HG02973 (cell line): Measurements from ENCODE around the gene ATP13A3.
A peak's percentile ranks its signal among the peaks of the same experiment; 100 is the strongest.

Source experiments
- ATAC-seq: cut with Tn5 transposase; IDR thresholded peaks from one replicate; pipeline ENCODE4 v1.9.1; 2021; ENCODE audit warnings: moderate library complexity; ENCODE audit not compliant: unreplicated experiment

The ATP13A3 gene

GRCh38 chr3:194446172-194446571 lies 40.6 kb downstream of the ATP13A3 start:
- ATAC-seq, result no peak

DNA sequence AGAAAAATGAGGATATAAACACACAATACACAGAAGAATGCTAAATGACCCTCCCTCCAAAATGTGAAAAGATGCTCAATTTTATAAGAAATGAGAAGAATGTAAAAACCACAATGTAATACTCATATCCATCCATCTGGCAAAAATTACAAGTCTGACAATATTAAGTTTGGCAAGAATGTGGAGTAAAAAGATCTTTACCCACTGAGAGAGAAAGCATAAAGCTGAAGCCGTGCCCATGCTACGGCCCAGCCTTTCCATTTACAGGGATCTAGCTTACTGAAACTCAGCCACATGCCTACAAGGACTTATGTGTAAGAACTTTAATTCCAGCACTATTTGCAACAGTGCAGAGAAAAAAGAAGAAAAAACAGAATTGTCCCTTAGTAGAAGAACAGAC lies 42.9 kb downstream of the ATP13A3 start:
- ATAC-seq, result no peak

GRCh38 chr3:194440756-194441155 lies 46.0 kb downstream of the ATP13A3 start:
- no peak for ATAC-seq

GRCh38 chr3:194439881-194440550 lies 46.8 kb downstream of the ATP13A3 start:
- ATAC-seq, result no peak

DNA sequence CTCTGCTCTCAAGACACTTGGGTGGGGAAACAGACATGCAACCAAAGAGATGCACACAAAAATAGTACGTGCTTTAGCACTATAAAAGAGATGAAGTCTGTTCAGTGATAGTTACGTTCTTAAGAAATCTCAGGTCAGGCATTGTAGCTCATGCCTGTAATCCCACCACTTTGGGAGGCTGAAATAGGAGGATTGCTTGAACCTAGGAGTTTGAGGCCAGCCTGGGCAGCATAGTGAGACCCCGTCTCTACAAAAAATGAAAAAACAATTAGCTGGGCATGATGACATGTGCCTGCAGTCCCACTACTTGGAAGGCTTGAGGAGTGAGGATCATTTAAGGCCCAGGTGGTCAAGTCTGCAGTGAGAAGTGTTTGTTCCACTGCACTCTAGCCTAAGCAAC lies 52.3 kb downstream of the ATP13A3 start:
- no peak for ATAC-seq

GRCh38 chr3:194431554-194431953 lies 55.2 kb downstream of the ATP13A3 start:
- no peak for ATAC-seq

DNA sequence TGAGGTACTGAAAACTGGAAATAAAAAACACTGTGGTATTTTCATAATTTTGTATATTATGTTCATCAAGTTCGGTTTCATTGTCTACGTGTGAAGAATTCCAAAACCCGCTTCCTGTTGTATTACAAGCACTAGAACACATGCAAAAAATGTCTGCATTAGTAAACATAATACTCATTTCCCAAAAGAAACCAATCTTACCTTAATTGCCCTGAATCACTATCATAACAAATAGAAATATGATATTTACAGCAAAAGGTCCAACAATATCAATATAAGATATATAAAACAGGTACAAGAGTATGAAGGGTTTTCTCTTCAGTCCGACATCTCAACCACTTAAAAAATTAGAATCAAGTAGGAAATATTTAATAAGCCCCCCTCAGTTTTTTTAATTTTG lies 61.4 kb downstream of the ATP13A3 start:
- ATAC-seq, result no peak

- ATAC-seq, result no peak
Observed at GRCh38 chr3:194424953-194425352, 61.8 kb downstream of the ATP13A3 start.

GRCh38 chr3:194424373-194424772 lies 62.4 kb downstream of the ATP13A3 start:
- ATAC-seq, result no peak

DNA sequence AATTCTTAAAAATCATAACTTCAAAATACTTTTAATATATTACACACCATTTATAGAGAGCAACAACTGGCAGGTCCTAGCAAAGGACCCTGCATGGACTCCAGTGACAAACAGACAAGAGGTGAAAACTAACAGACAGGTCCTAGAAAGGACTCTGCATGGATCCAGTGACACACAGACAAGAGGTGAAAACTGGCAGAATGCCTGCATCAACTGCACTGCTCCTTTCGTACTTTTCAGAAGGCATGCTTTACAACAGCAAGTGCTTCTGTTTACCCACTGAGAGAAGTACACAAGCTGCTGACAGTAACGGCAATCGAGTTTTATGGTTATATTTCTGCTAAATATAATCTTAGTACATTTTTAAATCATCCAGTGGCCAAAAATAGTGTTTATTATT lies 63.5 kb downstream of the ATP13A3 start:
- ATAC-seq, result no peak

DNA sequence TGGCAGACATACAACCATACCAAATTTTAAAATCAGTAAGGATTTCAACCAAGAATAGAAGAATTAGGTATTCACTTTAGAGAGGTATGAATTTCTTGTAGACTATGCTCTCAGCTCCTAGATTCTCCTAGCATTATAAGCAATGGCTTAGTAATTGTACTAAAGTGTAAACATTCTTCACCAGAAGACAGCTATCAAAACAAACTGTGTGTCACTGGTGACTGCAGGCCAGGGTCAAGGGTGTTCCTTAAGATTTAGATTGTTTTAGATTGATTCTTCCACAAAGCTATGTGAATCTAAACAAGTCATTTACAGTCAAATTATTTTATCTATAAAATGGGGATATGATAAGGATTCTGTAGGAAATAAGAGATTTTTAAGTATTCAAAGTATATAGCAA lies 64.6 kb downstream of the ATP13A3 start:
- ATAC-seq, result no peak

DNA sequence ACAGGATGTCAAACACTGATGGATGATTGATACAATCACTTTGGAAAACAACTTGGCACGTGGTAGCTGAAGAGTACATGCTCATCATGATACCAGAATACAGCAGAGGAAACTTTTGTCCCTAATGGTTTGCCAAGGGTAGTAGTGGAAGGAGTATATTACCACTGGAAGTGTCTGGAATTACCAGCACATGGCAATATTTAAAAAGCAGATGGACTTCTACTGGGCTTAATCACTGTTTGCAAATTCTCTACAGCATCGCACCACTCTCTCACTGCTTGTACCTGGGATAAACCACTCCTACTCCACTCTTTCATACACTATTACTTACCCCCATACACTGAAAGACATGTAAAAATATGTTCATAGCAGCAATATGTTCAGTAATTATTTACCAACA lies 68.1 kb downstream of the ATP13A3 start:
- no peak for ATAC-seq

- ATAC-seq, result no peak
Observed at GRCh38 chr3:194407423-194407822, 79.4 kb downstream of the ATP13A3 start.

DNA sequence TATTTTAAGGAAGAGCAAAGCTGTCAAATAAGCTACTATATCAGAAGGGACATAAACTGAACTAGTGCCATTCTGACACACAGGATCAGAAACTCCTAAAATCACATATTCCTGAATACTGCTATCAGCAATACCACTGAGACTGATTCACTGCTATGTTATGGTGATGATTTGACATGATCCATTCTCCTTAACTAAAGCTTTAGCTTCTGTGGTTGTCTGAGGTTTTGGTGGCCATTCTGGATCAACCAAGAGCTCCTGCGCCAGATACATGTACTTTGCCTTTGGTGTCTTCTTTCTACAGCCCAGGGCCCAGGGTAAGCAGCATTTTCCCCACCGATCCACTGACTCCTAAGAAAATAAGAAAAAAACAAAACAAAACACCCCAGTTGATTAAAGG lies 81.0 kb downstream of the ATP13A3 start:
- no peak for ATAC-seq

DNA sequence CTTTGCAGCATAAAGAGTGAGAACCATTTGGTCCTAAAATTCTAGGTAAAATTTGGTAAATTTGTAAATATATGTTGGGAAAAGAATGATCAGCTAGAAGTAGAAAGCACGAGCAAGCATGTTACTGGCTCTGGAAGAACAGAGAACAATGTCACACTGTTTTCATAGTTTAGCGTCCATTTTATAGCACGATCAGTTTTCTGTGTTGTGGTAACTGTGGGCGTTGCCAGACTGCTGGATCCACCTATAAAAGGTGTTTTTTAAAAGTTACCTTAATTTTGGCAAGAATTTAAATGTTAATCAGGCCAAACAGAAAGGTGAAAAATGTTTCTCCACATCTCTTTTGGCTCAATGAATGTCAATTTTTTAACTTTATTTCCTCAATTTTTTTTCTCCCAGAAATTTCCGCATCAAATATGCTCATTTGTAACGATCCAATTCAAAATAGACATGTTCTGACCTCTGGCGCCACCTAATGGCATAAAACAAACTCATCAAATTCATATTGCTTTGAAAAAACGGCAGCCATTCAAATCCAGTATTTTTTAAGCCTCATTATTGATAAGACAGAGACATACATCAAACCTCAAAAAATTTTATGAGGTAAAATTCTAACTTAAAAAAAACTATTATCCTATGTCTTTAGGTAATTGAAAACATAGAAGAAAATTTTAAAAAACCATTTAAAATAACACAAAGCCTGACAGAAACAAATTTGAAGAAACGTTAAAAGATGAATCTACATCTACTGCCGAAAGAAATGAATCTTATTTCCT lies 82.2 kb downstream of the ATP13A3 start:
- ATAC-seq, result no peak

DNA sequence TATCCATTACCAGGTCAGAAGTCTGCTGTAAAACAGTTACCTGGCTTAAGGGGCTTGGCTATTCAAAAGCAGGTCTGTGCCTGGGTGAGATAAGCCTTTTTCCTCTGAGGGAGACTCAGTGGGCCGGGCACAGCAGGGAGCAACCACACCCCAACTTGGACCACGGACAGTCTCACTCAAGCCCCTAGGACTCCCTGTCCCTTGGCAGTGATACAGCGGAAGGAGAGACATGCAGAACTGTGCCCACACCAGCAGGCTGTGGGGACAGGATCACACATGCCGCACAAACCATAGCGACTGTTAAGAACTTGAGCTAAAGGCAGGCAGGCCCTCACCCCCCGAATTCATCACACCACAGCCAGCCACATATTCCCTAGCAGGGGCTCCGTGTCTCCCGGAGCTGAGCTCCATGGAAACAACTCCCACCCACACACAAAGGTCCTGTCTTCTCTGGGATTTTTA lies 84.9 kb downstream of the ATP13A3 start:
- ATAC-seq, result no peak

DNA sequence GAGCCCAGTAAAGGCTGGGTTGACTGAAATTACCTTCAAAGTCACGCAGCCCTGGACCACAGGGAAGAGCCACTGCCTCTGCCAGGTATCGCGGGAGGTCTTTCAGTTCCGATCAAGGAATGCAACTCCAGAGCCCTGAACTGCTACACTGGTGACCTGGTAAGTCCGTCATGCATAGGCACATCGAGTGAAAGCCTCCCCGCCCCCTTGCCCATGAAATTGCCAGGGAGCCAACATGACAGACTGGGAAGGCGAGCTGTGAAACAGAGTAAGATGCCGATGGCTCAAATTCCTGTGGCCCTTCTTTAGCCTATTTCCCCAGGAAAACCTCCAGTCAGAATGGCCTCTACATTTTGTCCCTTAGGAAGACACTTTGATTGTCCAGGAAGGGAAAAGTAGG lies 85.5 kb downstream of the ATP13A3 start:
- no peak for ATAC-seq

DNA sequence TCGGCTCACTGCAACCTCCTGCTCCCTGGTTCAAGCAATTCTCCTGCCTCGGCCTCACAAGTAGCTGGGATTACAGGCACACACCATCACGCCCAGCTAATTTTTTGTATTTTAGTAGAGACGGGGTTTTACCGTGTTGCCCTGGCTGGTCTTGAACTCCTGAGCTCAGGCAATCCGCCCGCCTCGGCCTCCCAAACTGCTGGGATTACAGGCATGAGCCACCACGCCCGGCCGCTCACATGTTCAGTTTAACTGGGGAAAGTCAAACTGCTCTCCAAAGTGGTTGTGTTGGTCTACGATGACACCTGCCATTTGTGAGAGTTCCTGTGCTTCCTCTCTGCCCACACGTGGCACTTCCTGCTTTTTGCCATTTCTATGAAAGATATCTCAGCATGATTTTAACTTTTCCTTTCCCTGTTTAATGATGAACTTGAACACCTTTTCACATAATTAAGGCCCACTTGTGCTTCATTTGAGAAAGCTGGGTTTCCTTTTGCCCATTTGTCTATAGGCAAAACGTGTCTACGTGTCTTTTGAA lies 86.9 kb downstream of the ATP13A3 start:
- no peak for ATAC-seq

DNA sequence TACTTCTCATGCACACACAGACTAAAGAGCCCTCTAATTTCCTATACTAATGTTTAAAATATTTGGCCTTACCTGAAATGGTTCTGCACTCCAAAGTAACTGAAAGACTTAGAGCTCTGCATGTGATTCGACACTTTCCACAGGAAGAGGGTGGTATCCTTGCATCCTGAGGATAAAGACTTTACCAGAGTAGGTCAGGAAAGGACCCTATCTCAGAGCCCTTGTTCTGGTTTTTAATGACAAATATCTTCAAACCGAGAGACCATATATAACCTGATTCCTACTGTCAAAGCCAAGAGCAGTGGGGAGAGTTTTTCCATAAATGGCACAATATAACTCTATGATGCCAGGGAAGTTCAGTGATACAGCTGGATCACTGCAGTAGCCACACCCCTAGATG lies 87.6 kb downstream of the ATP13A3 start, which contains the start of gene GP5:
TSS of gene GP5 (minus strand) at position 101 of the 400 bp plus-strand sequence. CDS start 984 bp downstream, outside the sequence.
- no peak for ATAC-seq

GRCh38 chr3:194397757-194398312 lies 89.0 kb downstream of the ATP13A3 start:
- no peak for ATAC-seq

GRCh38 chr3:194396859-194397756 lies 89.7 kb downstream of the ATP13A3 start:
- peak; percentile 43 for ATAC-seq
